KMS-11 (cell line): ENCODE measurements around the gene KCNIP1.

Experiments
- H2AFZ ChIP-seq: fragments of 200-600 bp; sonication (generic); 2 replicates; pipeline ENCODE4 v1.6.1; 2016; ENCODE audit warnings: antibody characterized with exemption, mixed run types, low read depth
- H3K27ac ChIP-seq: fragments of 200-600 bp; sonication (generic); 2 replicates; pipeline ENCODE4 v1.6.1; 2016; ENCODE audit warnings: mild to moderate bottlenecking, mixed run types
- H3K27me3 ChIP-seq: fragments of 200-600 bp; sonication (generic); 2 replicates; pipeline ENCODE4 v1.6.1; 2017; ENCODE audit warnings: mild to moderate bottlenecking, low read depth, mixed run types, moderate library complexity; ENCODE audit not compliant: insufficient read depth
- H3K36me3 ChIP-seq: fragments of 200-600 bp; sonication (generic); 2 replicates; pipeline ENCODE4 v1.6.1; 2017; ENCODE audit warnings: mild to moderate bottlenecking, mixed run types; ENCODE audit not compliant: insufficient read depth
- H3K4me1 ChIP-seq: fragments of 200-600 bp; sonication (generic); 2 replicates; pipeline ENCODE4 v1.6.1; 2016; ENCODE audit warnings: mild to moderate bottlenecking, low read depth, mixed run types; ENCODE audit not compliant: poor library complexity, severe bottlenecking
- H3K4me2 ChIP-seq: fragments of 200-600 bp; sonication (generic); 2 replicates; pipeline ENCODE4 v1.7.0; 2016; ENCODE audit warnings: mild to moderate bottlenecking, mixed run types
- H3K4me3 ChIP-seq: fragments of 200-600 bp; sonication (generic); IDR thresholded peaks from 2 replicates; pipeline ENCODE4 v1.6.1; 2017; ENCODE audit warnings: low read depth, low read length, mixed read lengths; ENCODE audit not compliant: insufficient read depth
- H3K79me2 ChIP-seq: fragments of 200-600 bp; sonication (generic); 2 replicates; pipeline ENCODE4 v1.6.1; 2016; ENCODE audit warnings: low read depth, mixed run types; ENCODE audit not compliant: insufficient read depth
- H3K9ac ChIP-seq: fragments of 200-600 bp; sonication (generic); 2 replicates; pipeline ENCODE4 v1.6.1; 2016; ENCODE audit warnings: mild to moderate bottlenecking, mixed run types
- H4K20me1 ChIP-seq: fragments of 200-600 bp; sonication (generic); 2 replicates; pipeline ENCODE4 v1.6.1; 2016; ENCODE audit warnings: mild to moderate bottlenecking, mixed run types; ENCODE audit not compliant: insufficient read depth
- CTCF ChIP-seq: fragments of 200-600 bp; sonication (generic); conservative IDR thresholded peaks from 2 replicates; pipeline ENCODE4 v1.6.1; 2017; ENCODE audit warnings: low read depth, mild to moderate bottlenecking, antibody characterized with exemption, low read length, moderate library complexity, mixed read lengths

Gene KCNIP1

DNA sequence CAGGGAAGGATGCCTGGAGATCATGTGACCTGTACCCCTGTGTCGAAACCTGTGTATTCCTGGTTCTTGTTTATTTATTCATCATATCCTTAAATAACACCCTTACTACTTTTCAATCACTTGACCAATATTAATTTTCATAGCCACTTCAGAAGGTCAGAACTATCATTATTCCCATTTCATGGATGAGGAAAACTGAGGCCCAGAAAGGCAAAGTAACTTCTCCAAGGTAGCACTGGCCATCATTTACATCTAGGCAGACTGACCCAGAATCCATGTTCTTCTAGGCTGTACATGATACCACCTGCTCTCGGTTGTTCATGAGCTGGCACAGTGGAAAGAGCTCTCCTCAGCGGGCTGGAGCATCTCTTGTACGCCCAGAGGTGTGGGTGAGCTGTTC lies 49.4 kb downstream of the KCNIP1 start:
- Histone ChIP-seq H2AFZ (no peak overlapping the region), H3K36me3 (no peaks in the 10 kb centered on the region), H3K9ac (no peak overlapping the region), H3K4me2 (no peak overlapping the region), H3K27ac (no peak overlapping the region), H3K27me3 (no peaks in the 10 kb centered on the region), H4K20me1 (no peaks in the 10 kb centered on the region), H3K79me2 (no peaks in the 10 kb centered on the region), H3K4me3 (no peak overlapping the region), H3K4me1 (no peaks in the 10 kb centered on the region)
- no peak for TF ChIP-seq CTCF

DNA sequence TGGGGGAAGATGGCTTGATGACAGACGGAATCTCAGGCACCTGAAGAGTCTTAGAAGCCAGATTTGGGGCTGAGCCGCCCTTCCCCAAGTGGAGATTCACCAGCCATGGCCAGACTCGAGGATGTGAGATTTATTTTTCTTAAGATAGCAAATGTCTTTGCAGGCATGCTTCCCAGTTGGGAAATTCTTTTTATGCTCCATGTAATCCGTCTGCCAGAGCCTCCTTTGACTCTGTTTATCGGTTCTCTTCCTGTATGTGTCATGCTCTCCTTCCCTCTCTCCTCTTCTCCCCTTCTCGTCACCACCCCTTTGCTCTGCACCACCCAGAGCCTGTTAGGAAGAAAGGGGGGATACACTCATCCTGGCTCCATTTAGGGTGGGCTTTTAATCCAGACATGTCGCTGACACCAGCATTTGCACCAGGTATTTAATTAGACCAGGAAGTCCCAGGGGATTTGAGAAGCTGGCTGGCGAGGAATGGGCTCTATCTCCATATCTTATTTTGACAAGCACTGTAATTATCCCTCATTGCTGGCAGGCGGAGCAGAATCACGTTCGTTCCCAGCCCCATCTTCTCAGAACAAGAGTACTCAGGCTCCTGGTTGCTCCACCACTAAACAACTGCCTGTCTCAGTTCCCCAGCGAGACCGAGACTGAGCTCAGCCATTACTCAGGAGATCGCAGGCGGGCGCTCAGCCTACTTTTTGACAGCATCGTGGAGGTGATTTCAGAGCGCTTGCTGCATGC lies 50.9 kb downstream of the KCNIP1 start:
- TF ChIP-seq CTCF = no peak
- Histone ChIP-seq H3K4me2 (no peak overlapping the region), H3K4me3 (no peak overlapping the region), H3K9ac (no peak overlapping the region), H4K20me1 (no peaks in the 10 kb centered on the region), H3K27me3 (no peaks in the 10 kb centered on the region), H3K4me1 (no peaks in the 10 kb centered on the region), H2AFZ (no peak overlapping the region), H3K36me3 (no peaks in the 10 kb centered on the region), H3K27ac (no peak overlapping the region), H3K79me2 (no peaks in the 10 kb centered on the region)

DNA sequence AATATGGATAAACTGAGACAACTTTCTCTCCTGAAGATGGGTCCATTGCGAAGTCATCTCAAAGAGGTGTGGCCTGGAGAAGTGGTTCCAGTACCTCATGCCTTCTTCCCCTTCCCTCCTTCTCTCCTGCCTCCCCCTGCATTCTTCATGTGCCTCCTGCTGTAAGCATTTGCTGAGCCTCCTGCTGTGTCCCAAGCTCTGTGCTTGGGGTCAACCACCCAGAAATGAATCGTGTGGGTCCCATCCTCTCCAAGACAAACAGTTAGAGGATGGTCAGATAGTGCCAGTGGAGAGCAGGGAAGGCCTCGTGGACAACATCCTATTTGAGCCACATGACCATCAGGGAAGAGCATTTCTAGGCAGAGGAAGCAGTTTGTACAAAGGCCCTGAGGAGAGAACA lies 53.5 kb downstream of the KCNIP1 start:
- Histone ChIP-seq H3K4me2 (no peak overlapping the region), H3K27me3 (no peaks in the 10 kb centered on the region), H4K20me1 (no peaks in the 10 kb centered on the region), H3K9ac (no peak overlapping the region), H3K27ac (no peak overlapping the region), H3K79me2 (no peaks in the 10 kb centered on the region), H2AFZ (no peak overlapping the region), H3K4me1 (no peaks in the 10 kb centered on the region), H3K36me3 (no peaks in the 10 kb centered on the region), H3K4me3 (no peak overlapping the region)
- TF ChIP-seq CTCF = no peak

DNA sequence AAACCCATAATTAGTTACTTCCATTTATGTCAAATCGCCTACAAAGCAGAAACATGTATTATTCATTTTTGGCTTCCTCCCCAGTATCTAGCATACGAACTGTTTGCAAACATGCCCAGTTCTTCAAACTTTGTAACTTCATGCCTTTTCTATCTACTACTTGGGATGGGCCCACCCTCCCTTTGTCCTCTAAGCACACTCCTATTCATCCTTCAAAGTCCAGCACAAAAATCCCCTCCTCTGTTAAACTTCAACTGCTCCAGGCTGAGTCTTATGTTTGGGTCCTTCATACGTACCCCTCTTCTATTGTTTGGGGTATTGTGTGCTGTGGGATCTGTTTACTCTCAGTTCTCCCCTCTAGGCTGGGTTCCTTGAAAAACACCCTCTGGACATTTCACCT lies 55.5 kb downstream of the KCNIP1 start:
- no peak overlapping the region for H3K4me2 ChIP-seq
- no peaks in the 10 kb centered on the region for H4K20me1 ChIP-seq
- H3K27ac ChIP-seq = no peak overlapping the region
- no peak overlapping the region for H3K4me3 ChIP-seq
- no peaks in the 10 kb centered on the region for H3K4me1 ChIP-seq
- TF ChIP-seq CTCF = no peak
- no peak overlapping the region for H3K9ac ChIP-seq
- H2AFZ ChIP-seq = no peak overlapping the region
- H3K27me3 ChIP-seq = no peaks in the 10 kb centered on the region
- H3K36me3 ChIP-seq = no peaks in the 10 kb centered on the region
- no peaks in the 10 kb centered on the region for H3K79me2 ChIP-seq
